HG03097 (cell line): ENCODE data around the gene HNRNPA3.
"Not testable (repeated sequence)": the region's sequence is repeated elsewhere in the genome, so short reads cannot be mapped to it uniquely, and the experiment has no call there.

Experiments
- ATAC-seq: cut with Tn5 transposase; IDR thresholded peaks from one replicate; pipeline ENCODE4 v1.9.1; 2021; ENCODE audit not compliant: unreplicated experiment, low FRiP score

HNRNPA3 gene

GRCh38 chr2:177187631-177188312, 24.8 kb upstream of the HNRNPA3 start:
- no peak for ATAC-seq

DNA sequence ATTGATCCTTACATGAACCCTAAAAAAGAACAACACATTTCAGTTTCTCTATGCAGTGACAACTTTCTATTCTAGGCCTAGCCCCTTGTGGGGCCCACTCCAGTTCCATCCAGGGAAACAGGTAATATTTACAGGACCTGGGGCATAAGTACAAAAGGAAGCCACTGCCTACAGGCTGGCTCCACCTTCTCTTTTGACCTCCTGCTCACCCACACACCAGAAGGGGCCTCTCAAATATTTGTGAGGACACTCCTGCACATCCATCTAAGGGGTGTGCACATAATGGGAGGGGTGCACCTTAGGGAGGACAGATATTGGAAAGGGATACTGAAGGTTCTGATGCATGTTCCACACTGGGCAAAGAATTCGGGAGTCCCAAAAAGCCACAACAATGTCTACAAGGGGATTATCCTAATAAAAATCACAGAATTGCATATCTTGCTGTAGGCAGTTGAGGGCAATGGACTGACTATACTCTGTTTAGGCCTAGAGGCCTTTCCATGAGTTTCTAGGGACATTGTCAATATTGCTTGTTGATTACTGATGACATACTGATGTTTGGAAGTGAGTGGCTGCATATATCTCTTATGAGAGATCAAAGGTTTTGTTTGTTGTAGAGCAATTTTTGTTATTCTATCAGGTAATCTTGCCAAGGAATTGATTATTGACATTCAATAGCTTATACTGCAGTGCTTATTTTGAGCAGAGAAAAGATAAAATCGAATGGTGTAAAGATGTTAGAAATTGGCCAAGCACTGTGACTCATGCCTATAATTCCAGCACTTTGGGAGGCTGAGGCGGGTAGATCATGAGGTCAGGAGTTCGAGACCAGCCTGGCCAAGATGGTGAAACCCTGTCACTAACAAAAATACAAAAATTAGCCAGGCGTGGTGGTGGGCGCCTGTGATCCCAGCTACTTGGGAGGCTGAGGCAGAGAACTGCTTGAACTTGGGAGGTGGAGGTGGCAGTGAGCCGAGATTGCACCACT, 23.8 kb upstream of the HNRNPA3 start:
- no peak for ATAC-seq

DNA sequence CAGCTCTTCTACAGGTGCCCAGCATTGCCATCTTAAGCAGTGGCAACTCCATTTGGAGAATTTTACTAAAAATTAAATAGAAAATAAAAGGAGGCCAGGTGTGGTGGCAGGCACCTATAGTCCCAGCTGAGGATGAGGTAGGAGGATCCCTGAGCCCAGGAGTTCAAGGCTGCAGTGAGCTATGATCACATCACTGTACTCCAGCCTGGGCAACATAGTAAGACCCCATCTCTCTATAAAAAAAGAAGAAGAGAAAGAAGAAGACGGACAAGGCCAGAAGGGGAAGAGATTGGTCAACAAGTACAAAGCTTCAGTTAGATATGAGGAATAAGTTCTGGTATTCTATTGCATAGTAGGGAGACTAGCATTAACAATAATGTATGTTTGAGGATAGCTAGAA, 21.7 kb upstream of the HNRNPA3 start:
- ATAC-seq = no peak

DNA sequence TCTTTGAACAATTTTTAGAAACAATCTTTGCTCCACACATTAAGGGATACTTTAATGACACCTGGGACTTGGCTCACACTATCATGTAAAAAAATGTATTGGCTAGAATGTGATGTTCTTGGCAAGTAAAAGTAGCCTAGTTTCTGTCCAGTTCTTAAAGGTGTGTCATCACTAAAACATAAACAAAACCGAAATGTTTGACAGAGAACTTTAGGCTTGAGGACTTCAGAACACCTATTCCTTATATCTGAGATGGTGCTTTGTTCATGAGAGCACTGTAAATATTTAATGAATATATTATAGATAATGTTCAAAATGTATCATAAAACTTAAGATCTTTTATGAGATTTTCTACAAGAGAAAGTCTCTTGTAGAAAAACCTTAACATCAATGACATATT, 19.8 kb upstream of the HNRNPA3 start:
- ATAC-seq = no peak

DNA sequence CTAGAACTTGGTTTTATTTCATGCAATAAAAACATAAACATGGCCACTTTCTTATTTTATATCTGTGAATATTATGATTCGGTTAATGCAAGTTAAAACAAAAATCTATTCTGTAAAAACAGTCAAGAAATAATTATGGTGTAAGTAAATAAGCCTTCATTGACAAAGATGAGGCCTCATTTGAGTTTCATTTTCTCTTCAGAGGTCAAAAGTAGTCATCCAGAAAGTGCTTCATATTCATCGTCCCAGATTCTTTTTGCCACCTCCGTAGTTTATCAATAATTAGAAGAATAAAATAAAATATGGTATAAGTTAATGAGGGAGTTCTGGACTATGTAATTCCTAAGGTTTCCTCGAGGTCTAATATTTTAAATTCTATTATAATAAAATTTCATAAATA, 19.4 kb upstream of the HNRNPA3 start:
- ATAC-seq = no peak

DNA sequence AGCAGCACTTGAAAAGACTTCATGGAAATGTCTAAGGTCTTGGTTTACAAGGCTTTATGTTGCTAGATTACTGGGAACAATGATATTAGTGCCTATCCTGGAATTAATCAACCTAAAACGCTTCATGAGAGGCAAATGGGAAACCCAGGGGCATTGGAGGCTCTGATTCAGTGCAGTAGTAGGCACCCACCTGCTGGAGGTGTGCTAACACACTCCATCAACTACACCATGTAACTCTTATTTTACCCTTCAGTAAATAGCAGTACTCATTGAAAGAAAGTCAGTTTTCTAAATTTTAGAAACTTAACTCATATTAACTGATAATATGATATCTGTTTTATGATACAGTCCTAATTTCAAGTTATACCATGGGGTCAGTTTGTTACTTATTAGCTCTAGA, 17.4 kb upstream of the HNRNPA3 start:
- no peak for ATAC-seq

- ATAC-seq = not testable (repeated sequence)
Measured at GRCh38 chr2:177200419-177200818, 12.2 kb upstream of the HNRNPA3 start.

DNA sequence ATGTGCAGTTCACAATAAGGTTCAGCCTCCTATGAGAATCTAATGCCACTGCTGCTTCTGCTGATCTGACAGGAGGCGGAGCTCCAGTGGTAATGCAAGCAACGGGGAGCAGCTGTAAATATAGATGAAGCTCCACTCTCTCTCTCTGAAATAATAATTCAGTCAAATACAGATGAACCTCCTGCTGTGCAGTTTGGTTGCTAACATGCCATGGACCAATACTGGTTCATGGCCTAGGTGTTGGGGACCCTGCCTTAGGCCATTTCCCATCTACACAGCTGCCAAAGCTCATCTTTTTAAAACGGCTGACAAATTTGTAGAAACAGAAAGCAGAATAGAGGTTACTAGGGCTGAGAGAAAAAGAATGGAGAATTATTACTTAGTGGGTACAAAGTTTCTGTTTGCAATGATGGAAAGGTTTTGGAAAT, 10.7 kb upstream of the HNRNPA3 start:
- no peak for ATAC-seq

DNA sequence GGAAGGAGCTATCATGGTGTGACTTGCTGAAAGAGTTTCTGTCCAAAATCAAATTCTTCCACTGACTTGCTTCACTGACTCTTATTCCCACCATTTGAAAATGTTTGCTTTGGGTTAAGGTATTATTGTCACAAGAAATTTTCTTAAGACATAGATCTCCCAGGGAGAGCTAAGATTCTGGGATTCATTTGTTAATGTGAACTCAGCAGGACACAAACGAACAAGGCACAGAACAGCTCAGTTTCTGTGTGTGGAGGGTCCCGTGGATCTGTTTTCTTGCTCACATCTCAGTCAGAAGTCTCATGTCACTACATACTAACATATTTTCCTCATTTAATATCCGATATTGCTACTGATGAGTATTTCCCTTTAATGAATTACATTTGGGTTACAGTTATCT, 8.2 kb upstream of the HNRNPA3 start:
- ATAC-seq = no peak

DNA sequence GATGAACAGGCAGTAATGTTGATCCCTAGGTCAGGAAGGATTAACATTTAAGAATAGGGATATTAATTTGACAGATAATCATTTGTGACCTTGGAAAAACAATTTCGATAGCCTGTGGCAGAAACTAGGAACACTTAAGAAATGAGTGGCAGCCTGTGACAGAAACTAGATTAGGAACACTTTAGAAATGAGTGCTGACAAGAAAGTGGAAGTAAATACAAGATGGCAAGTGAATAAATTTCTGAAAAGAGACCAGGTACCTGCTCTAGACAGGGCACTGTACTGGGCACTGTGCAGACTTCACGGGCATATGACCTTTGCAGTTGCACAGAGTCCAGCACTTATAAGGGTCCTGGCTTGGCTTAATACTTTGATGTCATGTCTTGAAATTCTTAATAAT, 5.5 kb upstream of the HNRNPA3 start:
- peak; percentile 55 for ATAC-seq

GRCh38 chr2:177211169-177211568, 1.4 kb upstream of the HNRNPA3 start:
- ATAC-seq = no peak

DNA sequence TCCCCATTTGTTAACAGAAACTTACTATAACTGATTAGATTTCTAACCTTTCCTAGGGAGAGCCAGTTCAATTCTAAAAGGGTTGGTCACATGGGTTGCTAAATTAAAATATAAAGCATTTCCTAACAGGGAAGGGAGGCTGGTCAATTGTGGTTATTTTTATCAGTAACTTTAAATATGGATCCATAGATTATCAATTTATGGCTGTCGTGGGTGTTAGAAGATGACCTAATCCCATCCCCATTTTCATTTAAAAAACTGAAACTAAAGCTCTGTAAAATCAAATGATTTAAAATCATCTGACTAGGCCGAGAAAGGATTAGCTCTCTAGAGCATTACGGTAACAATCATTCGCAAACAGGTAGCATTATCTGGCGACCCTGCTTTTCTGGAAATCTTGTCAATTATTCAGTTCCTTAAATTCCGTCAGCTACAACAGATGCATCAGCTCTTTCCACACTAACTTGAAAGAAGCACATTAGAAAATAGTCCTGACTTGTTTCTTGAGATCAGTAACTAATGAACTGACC, 953 bp upstream of the HNRNPA3 start:
- no peak for ATAC-seq

DNA sequence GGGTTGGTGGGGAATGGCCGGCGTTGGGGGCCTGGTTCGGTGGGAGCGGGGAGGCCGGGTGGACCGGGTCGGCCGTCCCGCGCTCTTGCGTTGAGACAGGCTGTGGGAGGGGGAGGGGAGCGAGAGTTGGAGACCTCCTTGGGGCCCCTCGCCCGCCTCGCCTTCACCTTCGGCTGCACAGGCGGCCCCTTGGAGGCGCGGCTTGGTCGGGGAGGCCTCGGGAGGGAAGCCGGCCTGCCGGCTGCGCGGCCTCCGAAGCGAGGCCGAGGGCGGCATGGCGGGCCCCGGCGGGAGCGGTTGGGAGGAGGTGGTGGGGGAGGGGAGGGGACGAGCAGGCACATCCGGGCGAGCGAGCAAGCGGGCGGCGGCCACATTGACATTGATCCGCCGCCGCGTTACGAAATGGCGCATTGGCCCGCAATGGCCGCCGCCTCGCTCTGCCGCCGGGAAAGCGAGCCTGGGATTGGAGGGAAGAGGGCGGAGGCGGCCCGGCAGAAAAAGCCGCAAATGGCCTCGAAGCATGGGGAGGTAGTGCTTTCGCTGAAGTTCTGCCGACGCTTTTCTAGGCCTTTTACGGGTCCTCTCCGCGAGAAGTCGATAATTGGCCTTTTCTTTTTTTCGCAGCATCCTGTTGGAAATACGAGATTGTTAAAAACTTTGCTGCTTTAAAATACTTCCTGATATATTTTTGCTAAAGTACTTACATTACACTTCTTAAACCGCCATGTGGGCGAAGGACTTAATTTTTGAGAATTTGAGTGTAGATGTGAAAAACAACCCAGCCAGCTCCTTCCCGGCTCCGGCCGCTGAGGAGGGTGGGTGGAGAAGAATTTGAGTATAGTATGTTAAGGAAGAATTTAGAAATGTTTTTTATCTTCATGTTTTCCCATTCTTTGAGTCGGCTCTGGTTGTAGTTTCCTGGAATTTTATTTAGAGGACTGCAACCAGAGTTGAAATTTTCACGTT, 580 bp downstream of the HNRNPA3 start:
- peak; percentile 54 for ATAC-seq

GRCh38 chr2:177217247-177217843, 4.8 kb downstream of the HNRNPA3 start:
- no peak for ATAC-seq

- ATAC-seq = not testable (repeated sequence)
Measured at GRCh38 chr2:177219787-177220186, 7.2 kb downstream of the HNRNPA3 start.

- ATAC-seq = no peak
Measured at GRCh38 chr2:177221534-177221933, 8.9 kb downstream of the HNRNPA3 start.

GRCh38 chr2:177221970-177222369, 9.4 kb downstream of the HNRNPA3 start:
- ATAC-seq = no peak

- not testable (repeated sequence) for ATAC-seq
Measured at GRCh38 chr2:177223436-177223835, 10.8 kb downstream of the HNRNPA3 start.

GRCh38 chr2:177225965-177226360, 13.4 kb downstream of the HNRNPA3 start:
- ATAC-seq = no peak
